Endothelial cell of umbilical vein (primary cell): ENCODE measurements around the gene ADH1B. TPM values are rescaled to one million over a fixed set of nuclear protein-coding genes. Genes with fewer than 3 reads are reported as not detected.

Experiments
- BruUV-seq: library from RNA; stranded (reverse); fragments of 400-500 nt; replicated peaks from 2 replicates; lab custom pipeline; 2021; lab: Mats Ljungman, UMichigan
- CTCF ChIA-PET: fragments of 300-600, 350-600 bp; sonication (Branson Sonifier 250); formaldehyde crosslinking; loops from one replicate; lab custom pipeline; 2021; ENCODE audit warnings: antibody characterized with exemption, inconsistent platforms; lab: Charles Lee
- POLR2A ChIA-PET: fragments of 300-600, 350-600 bp; sonication (Branson Sonifier 250); formaldehyde crosslinking; loops from one replicate; lab custom pipeline; 2021; ENCODE audit warnings: antibody characterized with exemption, inconsistent platforms; lab: Charles Lee
- DNase-seq: peaks from one replicate; pipeline ENCODE4 v3.0.0-alpha.2; 2011; ENCODE audit warnings: low read depth, low spot score
- FAIRE-seq: peaks from 2 replicates; lab custom pipeline; 2011; peaks lifted over from hg19 to GRCh38; lab: Jason Lieb, UNC
- H2AFZ ChIP-seq: 2 replicates; pipeline ENCODE4 v1.6.0; 2012; ENCODE audit warnings: low read depth, low read length, control low read depth, inconsistent platforms
- H3K27ac ChIP-seq: 2 replicates; pipeline ENCODE4 v1.5.1; 2011; ENCODE audit warnings: low read depth, mild to moderate bottlenecking, control low read depth, low read length, moderate library complexity; ENCODE audit not compliant: insufficient read depth
- H3K27me3 ChIP-seq, 2 experiments: 2 replicates each; pipeline versions ENCODE4 v1.6.0 to v1.6.1; 2011; ENCODE audit warnings: low read length in 2 of 2, mixed read lengths in 1 of 2; ENCODE audit not compliant: control insufficient read depth in 2 of 2, insufficient read depth in 2 of 2
- H3K36me3 ChIP-seq, 2 experiments: 2 replicates in 1 of 2; 3 replicates in 1 of 2; pipeline ENCODE4 v1.5.1; 2011; ENCODE audit warnings: low read length in 2 of 2, mild to moderate bottlenecking in 1 of 2, moderate library complexity in 1 of 2; ENCODE audit not compliant: control insufficient read depth in 2 of 2, insufficient read depth in 2 of 2; ENCODE audit errors: extremely low read depth in 1 of 2
- H3K4me1 ChIP-seq: 3 replicates; pipeline ENCODE4 v1.5.1; 2011; ENCODE audit warnings: mild to moderate bottlenecking, low read length; ENCODE audit not compliant: control insufficient read depth, insufficient read depth; ENCODE audit errors: extremely low read depth
- H3K4me2 ChIP-seq: 2 replicates; pipeline ENCODE4 v1.6.1; 2011; ENCODE audit warnings: low read length, control low read depth, mixed read lengths; ENCODE audit not compliant: insufficient read depth
- H3K4me3 ChIP-seq, 3 experiments: fragments of 200-600 bp in 1 of 3; sonication (generic), shearing (Covaris generic) in 1 of 3; replicated peaks in 1 of 3; 2 replicates each; pipeline ENCODE4 v1.5.1; 2011 to 2016; ENCODE audit warnings: control low read depth in 3 of 3, low read length in 3 of 3, mild to moderate bottlenecking in 2 of 3, inconsistent platforms in 1 of 3, low read depth in 1 of 3, moderate library complexity in 1 of 3; ENCODE audit not compliant: insufficient read depth in 1 of 3
- H3K79me2 ChIP-seq: 2 replicates; pipeline ENCODE4 v1.6.0; 2012; ENCODE audit warnings: low read length, inconsistent platforms; ENCODE audit not compliant: control insufficient read depth, insufficient read depth
- H3K9ac ChIP-seq: replicated peaks from 2 replicates; pipeline ENCODE3; 2011; ENCODE audit warnings: low read length, control low read depth; ENCODE audit not compliant: insufficient read depth; ENCODE audit errors: extremely low read depth
- H3K9me1 ChIP-seq: replicated peaks from 3 replicates; pipeline ENCODE4 v1.6.0; 2011; ENCODE audit warnings: mild to moderate bottlenecking, low read length; ENCODE audit not compliant: control insufficient read depth, insufficient read depth; ENCODE audit errors: extremely low read depth
- H3K9me3 ChIP-seq: replicated peaks from 2 replicates; pipeline ENCODE4 v1.5.1; 2012; ENCODE audit warnings: low read length, inconsistent platforms; ENCODE audit not compliant: control insufficient read depth, insufficient read depth
- H4K20me1 ChIP-seq: replicated peaks from 2 replicates; pipeline ENCODE3; 2011; ENCODE audit warnings: mild to moderate bottlenecking, low read length; ENCODE audit not compliant: control insufficient read depth, insufficient read depth; ENCODE audit errors: extremely low read depth
- EZH2 ChIP-seq: IDR thresholded peaks from 2 replicates; pipeline ENCODE4 v1.6.1; 2012; ENCODE audit warnings: borderline replicate concordance, low read depth, mild to moderate bottlenecking, moderate library complexity, low read length, inconsistent platforms; ENCODE audit not compliant: severe bottlenecking
- FOS ChIP-seq: IDR thresholded peaks from 2 replicates; pipeline ENCODE4 v1.6.1; 2011; ENCODE audit warnings: mild to moderate bottlenecking, low read length, moderate library complexity, borderline replicate concordance; ENCODE audit not compliant: insufficient read depth
- GATA2 ChIP-seq: IDR thresholded peaks from 2 replicates; pipeline ENCODE4 v1.7.0; 2011; ENCODE audit warnings: low read depth, mild to moderate bottlenecking, moderate library complexity, mixed read lengths, low read length; ENCODE audit not compliant: insufficient read length, insufficient read depth
- JUN ChIP-seq: IDR thresholded peaks from 2 replicates; pipeline ENCODE4 v1.6.1; 2011; ENCODE audit warnings: borderline replicate concordance, low read depth; ENCODE audit not compliant: insufficient read length, insufficient read depth
- MYC ChIP-seq: IDR thresholded peaks from one replicate; pipeline ENCODE4 v1.6.1; 2011; ENCODE audit warnings: mild to moderate bottlenecking, low read depth, low read length
- POLR2A ChIP-seq: IDR thresholded peaks from 2 replicates; pipeline ENCODE4 v1.6.1; 2012; ENCODE audit warnings: low read depth, mild to moderate bottlenecking, control low read depth, low read length
- POLR2AphosphoS5 ChIP-seq: IDR thresholded peaks from 2 replicates; pipeline ENCODE4 v1.6.1; 2012; ENCODE audit warnings: low read depth, mild to moderate bottlenecking, control low read depth, low read length, moderate library complexity; ENCODE audit not compliant: insufficient read depth
- dilution Hi-C: fragments of 300-500 bp; cut with MboI; formaldehyde crosslinking; loops from one replicate; pipeline ENCODE4 v1.15.0; 2019; ENCODE audit warnings: low sequenced_read_pairs; ENCODE audit not compliant: extremely low pct_ligation_motif_present
- intact Hi-C: fragments of 100-400 bp; cut with micrococcal nuclease; formaldehyde crosslinking; loops from one replicate; pipeline ENCODE4 v1.10.0; 2022
- polyA plus RNA-seq, 4 experiments: library from polyadenylated mRNA; depleted of rRNA in 3 of 4; stranded (reverse) in 3 of 4; unstranded in 1 of 4; fragments of >200 nt; gene quantifications; 2 replicates each; pipeline versions ENCODE4 v1.2.1 to v1.2.3, GENCODE V29; 2011 to 2012; ENCODE audit warnings: missing spikeins in 1 of 4
- total RNA-seq: library from RNA; stranded (reverse); gene quantifications from 2 replicates; pipeline ENCODE4 v1.2.3, GENCODE V29; 2021
- TF ChIP-seq, protein P1 (sequence below), 2 donors: IDR thresholded peaks; 1 replicate in 1 of 2; 2 replicates in 1 of 2; pipeline ENCODE4 v1.5.1; 2011; ENCODE audit warnings: low read length in 2 of 2, mild to moderate bottlenecking in 2 of 2, moderate library complexity in 2 of 2, control low read depth in 1 of 2, inconsistent platforms in 1 of 2, low read depth in 1 of 2; ENCODE audit not compliant: insufficient read depth in 1 of 2; ENCODE audit errors: extremely low read depth in 1 of 2
- TF ChIP-seq, protein P2 (sequence below): IDR thresholded peaks from 2 replicates; pipeline ENCODE4 v1.6.1; 2011; ENCODE audit not compliant: insufficient read depth, insufficient read length

ADH1B gene
- total and polyA plus RNA-seq, 2 donors (not counting 3 experiments of a cell fraction or from before 2014, with no cell fraction given): not detected

- DNase-seq: no peak
- ChIA-PET CTCF (no interaction called here), POLR2A (no interaction called here)
- BruUV-seq: no TSS peak
- Histone ChIP-seq H3K9me1 (no peaks in the 10 kb centered on the region), H3K36me3 (no peaks in the 10 kb centered on the region), H3K9ac (no peak overlapping the region), H3K27ac (no peak overlapping the region), H3K9me3 (no peaks in the 10 kb centered on the region), H3K79me2 (no peaks in the 10 kb centered on the region), H3K4me1 (no peaks in the 10 kb centered on the region), H3K4me3 (no peak overlapping the region), H4K20me1 (no peaks in the 10 kb centered on the region), H2AFZ (no peak overlapping the region), H3K4me2 (no peak overlapping the region), H3K27me3 (no peaks in the 10 kb centered on the region)
- FAIRE-seq: no peak
- TF ChIP-seq GATA2: no peak
- intact Hi-C loops: no loop called here
- dilution Hi-C loops: no loop called here
Measured at GRCh38 chr4:99301376-99302164, 19.6 kb downstream of the ADH1B start.

DNA sequence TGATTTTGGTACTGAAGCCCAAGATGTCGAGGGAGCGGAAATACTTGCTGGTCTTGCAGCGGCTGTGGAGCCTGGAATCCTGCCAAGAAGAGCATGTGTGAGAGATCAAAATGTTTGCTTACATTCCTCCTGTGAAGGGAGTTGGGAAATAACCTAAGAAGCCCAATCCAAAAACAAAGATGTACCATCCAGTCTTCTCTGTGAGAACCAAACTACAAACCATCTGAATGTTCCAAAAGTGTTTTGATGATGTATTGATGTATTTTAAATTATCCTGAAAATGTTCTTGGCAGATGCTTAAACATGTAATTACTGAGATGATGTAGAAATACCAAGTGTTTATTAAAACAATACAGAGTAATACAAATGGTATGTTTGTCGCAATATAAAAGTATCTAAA is 20.3 kb downstream of the ADH1B start:
- BruUV-seq: no TSS peak
- no peaks in the 10 kb centered on the region for H3K36me3 ChIP-seq
- CTCF ChIA-PET: no interaction called here
- H2AFZ ChIP-seq: no peak overlapping the region
- no peaks in the 10 kb centered on the region for H3K79me2 ChIP-seq
- TF ChIP-seq, protein P1, sequence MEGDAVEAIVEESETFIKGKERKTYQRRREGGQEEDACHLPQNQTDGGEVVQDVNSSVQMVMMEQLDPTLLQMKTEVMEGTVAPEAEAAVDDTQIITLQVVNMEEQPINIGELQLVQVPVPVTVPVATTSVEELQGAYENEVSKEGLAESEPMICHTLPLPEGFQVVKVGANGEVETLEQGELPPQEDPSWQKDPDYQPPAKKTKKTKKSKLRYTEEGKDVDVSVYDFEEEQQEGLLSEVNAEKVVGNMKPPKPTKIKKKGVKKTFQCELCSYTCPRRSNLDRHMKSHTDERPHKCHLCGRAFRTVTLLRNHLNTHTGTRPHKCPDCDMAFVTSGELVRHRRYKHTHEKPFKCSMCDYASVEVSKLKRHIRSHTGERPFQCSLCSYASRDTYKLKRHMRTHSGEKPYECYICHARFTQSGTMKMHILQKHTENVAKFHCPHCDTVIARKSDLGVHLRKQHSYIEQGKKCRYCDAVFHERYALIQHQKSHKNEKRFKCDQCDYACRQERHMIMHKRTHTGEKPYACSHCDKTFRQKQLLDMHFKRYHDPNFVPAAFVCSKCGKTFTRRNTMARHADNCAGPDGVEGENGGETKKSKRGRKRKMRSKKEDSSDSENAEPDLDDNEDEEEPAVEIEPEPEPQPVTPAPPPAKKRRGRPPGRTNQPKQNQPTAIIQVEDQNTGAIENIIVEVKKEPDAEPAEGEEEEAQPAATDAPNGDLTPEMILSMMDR (IDR thresholded peaks at IDR 0.05; ENCODE audit: extremely low read depth in 1 of 2, insufficient read depth in 1 of 2, low read depth in 1 of 2, low read length in 2 of 2): no peak
- TF ChIP-seq FOS: no peak
- no peak for TF ChIP-seq MYC
- no peak for TF ChIP-seq POLR2AphosphoS5
- TF ChIP-seq EZH2: no peak
- no peak for TF ChIP-seq JUN
- TF ChIP-seq GATA2: no peak
- TF ChIP-seq, protein P2, sequence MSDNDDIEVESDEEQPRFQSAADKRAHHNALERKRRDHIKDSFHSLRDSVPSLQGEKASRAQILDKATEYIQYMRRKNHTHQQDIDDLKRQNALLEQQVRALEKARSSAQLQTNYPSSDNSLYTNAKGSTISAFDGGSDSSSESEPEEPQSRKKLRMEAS: no peak
- TF ChIP-seq POLR2A: no peak
- no peaks in the 10 kb centered on the region for H3K9me3 ChIP-seq
- H3K4me2 ChIP-seq: no peak overlapping the region
- H4K20me1 ChIP-seq: no peaks in the 10 kb centered on the region
- DNase-seq (no peak), FAIRE-seq (no peak)
- no peak overlapping the region for H3K9ac ChIP-seq
- POLR2A ChIA-PET: no interaction called here
- H3K9me1 ChIP-seq: no peaks in the 10 kb centered on the region
- H3K4me3 ChIP-seq: no peak overlapping the region
- no peaks in the 10 kb centered on the region for H3K4me1 ChIP-seq
- H3K27me3 ChIP-seq: no peaks in the 10 kb centered on the region
- H3K27ac ChIP-seq: no peak overlapping the region
- intact Hi-C loops: no loop called here
- dilution Hi-C loops: no loop called here
